Suppressor macrophage treated with lipopolysaccharide for 4 hours (primary cell): Measurements from ENCODE around the gene TBP.
A peak's percentile ranks its signal among the peaks of the same experiment; 100 is the strongest.
"Not testable (repeated sequence)": the region's sequence is repeated elsewhere in the genome, so short reads cannot be mapped to it uniquely, and the experiment has no call there.

Experiments
- DNase-seq: peaks from one replicate; pipeline ENCODE4 v3.0.0-alpha.2; 2020

Gene TBP

GRCh38 chr6:170536671-170537070 is 17.5 kb upstream of the TBP start:
- DNase-seq = no peak

- DNase-seq = no peak
Measured at GRCh38 chr6:170537329-170537728, 16.8 kb upstream of the TBP start.

GRCh38 chr6:170542031-170542719 is 12.0 kb upstream of the TBP start:
- DNase-seq = no peak

- no peak for DNase-seq
Measured at GRCh38 chr6:170545405-170545804, 8.8 kb upstream of the TBP start.

GRCh38 chr6:170552765-170553533 is 1.2 kb upstream of the TBP start, which contains the start of gene PSMB1:
Gene PSMB1, minus strand, starts transcription at chr6:170553307. Its CDS starts 65 bp downstream, at chr6:170553242.
- DNase-seq = peak; percentile 97

GRCh38 chr6:170553534-170554012 is 596 bp upstream of the TBP start:
- peak; percentile 46 for DNase-seq

- no peak for DNase-seq
Measured at GRCh38 chr6:170554796-170555137, 598 bp downstream of the TBP start.

- no peak for DNase-seq
Measured at GRCh38 chr6:170555305-170555704, 1.1 kb downstream of the TBP start.

GRCh38 chr6:170561555-170561954 is 7.4 kb downstream of the TBP start:
- DNase-seq = no peak

- DNase-seq = no peak
Measured at GRCh38 chr6:170564936-170565530, 10.9 kb downstream of the TBP start.

- DNase-seq = no peak
Measured at GRCh38 chr6:170572704-170573466, 18.7 kb downstream of the TBP start.

GRCh38 chr6:170575250-170575649 is 21.1 kb downstream of the TBP start:
- DNase-seq = no peak

- no peak for DNase-seq
Measured at GRCh38 chr6:170578909-170579308, 24.7 kb downstream of the TBP start.

- no peak for DNase-seq
Measured at GRCh38 chr6:170583756-170584180, 29.6 kb downstream of the TBP start.

GRCh38 chr6:170584181-170584953 is 30.2 kb downstream of the TBP start, which contains the start of gene PDCD2:
Gene PDCD2, minus strand, starts transcription at chr6:170584637. Its CDS starts 56 bp downstream, at chr6:170584581.
- peak; percentile 95 for DNase-seq

- no peak for DNase-seq
Measured at GRCh38 chr6:170584954-170585498, 30.9 kb downstream of the TBP start.

GRCh38 chr6:170590725-170591124 is 36.6 kb downstream of the TBP start:
- no peak for DNase-seq

- DNase-seq = no peak
Measured at GRCh38 chr6:170596426-170596825, 42.3 kb downstream of the TBP start.

GRCh38 chr6:170597278-170597677 is 43.1 kb downstream of the TBP start:
- no peak for DNase-seq

- DNase-seq = no peak
Measured at GRCh38 chr6:170605574-170606259, 51.5 kb downstream of the TBP start.

- not testable (repeated sequence) for DNase-seq
Measured at GRCh38 chr6:170609225-170609624, 55.1 kb downstream of the TBP start.
